ENCODE measurements around the gene SNRNP70.

- TF ChIP-seq, protein P1, sequence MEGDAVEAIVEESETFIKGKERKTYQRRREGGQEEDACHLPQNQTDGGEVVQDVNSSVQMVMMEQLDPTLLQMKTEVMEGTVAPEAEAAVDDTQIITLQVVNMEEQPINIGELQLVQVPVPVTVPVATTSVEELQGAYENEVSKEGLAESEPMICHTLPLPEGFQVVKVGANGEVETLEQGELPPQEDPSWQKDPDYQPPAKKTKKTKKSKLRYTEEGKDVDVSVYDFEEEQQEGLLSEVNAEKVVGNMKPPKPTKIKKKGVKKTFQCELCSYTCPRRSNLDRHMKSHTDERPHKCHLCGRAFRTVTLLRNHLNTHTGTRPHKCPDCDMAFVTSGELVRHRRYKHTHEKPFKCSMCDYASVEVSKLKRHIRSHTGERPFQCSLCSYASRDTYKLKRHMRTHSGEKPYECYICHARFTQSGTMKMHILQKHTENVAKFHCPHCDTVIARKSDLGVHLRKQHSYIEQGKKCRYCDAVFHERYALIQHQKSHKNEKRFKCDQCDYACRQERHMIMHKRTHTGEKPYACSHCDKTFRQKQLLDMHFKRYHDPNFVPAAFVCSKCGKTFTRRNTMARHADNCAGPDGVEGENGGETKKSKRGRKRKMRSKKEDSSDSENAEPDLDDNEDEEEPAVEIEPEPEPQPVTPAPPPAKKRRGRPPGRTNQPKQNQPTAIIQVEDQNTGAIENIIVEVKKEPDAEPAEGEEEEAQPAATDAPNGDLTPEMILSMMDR (conservative IDR thresholded peaks at IDR 0.05; ENCODE audit: low read depth in 2 of 2), result no peak
- TF ChIP-seq ZNF114 (CRISPR knock-in tag; IDR thresholded peaks at IDR 0.05) (no peak), STAT1 (IDR thresholded peaks at IDR 0.05; ENCODE audit: unreplicated experiment) (no peak), EZH2 (IDR thresholded peaks at IDR 0.05; ENCODE audit: low read depth, unreplicated experiment) (no peak), EZH2phosphoT487 (IDR thresholded peaks at IDR 0.05; ENCODE audit: unreplicated experiment) (no peak), REST (IDR thresholded peaks at IDR 0.05; ENCODE audit: unreplicated experiment) (no peak), POLR2AphosphoS5 (IDR thresholded peaks at IDR 0.05; ENCODE audit: low read depth) (no peak), CREB1 (CRISPR knock-in tag; IDR thresholded peaks at IDR 0.05; ENCODE audit: low read depth) (no peak), JUNB (IDR thresholded peaks at IDR 0.05; ENCODE audit: unreplicated experiment) (no peak), ZNF331 (CRISPR knock-in tag; IDR thresholded peaks at IDR 0.05; ENCODE audit: low read depth) (no peak), NANOG (IDR thresholded peaks at IDR 0.05; ENCODE audit: borderline replicate concordance) (no peak)
- TF ChIP-seq, protein P2, sequence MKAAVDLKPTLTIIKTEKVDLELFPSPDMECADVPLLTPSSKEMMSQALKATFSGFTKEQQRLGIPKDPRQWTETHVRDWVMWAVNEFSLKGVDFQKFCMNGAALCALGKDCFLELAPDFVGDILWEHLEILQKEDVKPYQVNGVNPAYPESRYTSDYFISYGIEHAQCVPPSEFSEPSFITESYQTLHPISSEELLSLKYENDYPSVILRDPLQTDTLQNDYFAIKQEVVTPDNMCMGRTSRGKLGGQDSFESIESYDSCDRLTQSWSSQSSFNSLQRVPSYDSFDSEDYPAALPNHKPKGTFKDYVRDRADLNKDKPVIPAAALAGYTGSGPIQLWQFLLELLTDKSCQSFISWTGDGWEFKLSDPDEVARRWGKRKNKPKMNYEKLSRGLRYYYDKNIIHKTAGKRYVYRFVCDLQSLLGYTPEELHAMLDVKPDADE (IDR thresholded peaks at IDR 0.05), result no peak
Observed at GRCh38 chr19:49042177-49042576, 43.1 kb upstream of the SNRNP70 start.

Data from GM23338 (cell line).